ENCODE measurements around the gene NADK2. TPM values are rescaled to one million over a fixed set of nuclear protein-coding genes. Genes with fewer than 3 reads are reported as not detected.

The NADK2 gene
- total and polyA plus RNA-seq, 9 of the 15 experiments (the other 6 are each of a cell fraction or from before 2014, with no cell fraction given) = 10.6 to 41.0 (median 24.0) TPM

DNA sequence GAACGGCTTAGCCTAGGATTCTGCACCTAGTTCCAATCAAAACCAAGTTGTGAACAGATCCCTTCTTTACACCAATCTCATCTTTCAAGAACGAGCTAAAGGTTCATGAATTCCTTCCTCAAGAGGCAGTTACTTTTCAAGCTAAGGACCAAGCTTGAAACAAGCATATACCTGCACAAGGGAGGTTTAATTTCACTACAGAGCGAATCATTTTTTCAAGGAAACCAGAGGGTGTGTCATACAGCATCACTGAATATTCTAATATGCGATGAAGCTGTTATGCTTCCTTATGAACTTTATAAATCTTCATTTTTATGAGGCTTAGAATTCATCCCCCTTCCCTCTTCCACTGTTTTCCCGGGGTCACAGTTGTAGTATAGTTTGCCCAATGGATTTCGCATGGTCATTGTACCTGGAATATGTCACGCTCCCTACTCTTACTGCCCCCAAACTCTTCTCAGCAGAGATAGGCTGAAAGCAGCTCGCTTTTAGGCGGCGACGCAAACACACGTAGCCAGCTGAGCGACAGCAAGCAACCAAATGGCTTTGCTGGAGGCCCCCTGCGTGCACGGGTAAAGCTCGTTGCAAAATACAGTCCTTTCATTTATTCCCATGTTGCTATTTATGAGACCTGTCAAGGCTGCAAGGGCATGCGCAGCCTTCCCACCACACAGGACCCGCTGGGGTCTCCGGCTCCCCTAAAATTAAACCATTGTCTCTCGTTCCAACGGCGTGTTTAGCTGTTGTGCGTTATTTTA is 90.9 kb downstream of the NADK2 start (continued):
- TF ChIP-seq MBD2 (IDR thresholded peaks at IDR 0.05; ENCODE audit: borderline replicate concordance, low read depth) = peak; percentile 51; the same call in 1 of the 2 replicates
- no peak for TF ChIP-seq NFATC3 (IDR thresholded peaks at IDR 0.05)
- peak; percentile 20 for TF ChIP-seq SMARCA4 (IDR thresholded peaks at IDR 0.05)
- TF ChIP-seq, protein P1, sequence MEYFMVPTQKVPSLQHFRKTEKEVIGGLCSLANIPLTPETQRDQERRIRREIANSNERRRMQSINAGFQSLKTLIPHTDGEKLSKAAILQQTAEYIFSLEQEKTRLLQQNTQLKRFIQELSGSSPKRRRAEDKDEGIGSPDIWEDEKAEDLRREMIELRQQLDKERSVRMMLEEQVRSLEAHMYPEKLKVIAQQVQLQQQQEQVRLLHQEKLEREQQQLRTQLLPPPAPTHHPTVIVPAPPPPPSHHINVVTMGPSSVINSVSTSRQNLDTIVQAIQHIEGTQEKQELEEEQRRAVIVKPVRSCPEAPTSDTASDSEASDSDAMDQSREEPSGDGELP (CRISPR knock-in tag; IDR thresholded peaks at IDR 0.05; ENCODE audit: borderline replicate concordance) = peak; percentile 87
- peak; percentile 56 for TF ChIP-seq MEIS2 (IDR thresholded peaks at IDR 0.05; ENCODE audit: partially characterized antibody)
- TF ChIP-seq ZBED1 (IDR thresholded peaks at IDR 0.05) = no peak
- TF ChIP-seq DIDO1 (tag; IDR thresholded peaks at IDR 0.05; ENCODE audit: low read depth) = peak; percentile 72
- TF ChIP-seq PHF20 (IDR thresholded peaks at IDR 0.05; ENCODE audit: partially characterized antibody) = peak; percentile 90
- no peak for TF ChIP-seq ZNF224 (CRISPR knock-in tag; IDR thresholded peaks at IDR 0.05)
- peak; percentile 44; the same call in 1 of the 2 replicates for TF ChIP-seq MXI1 (IDR thresholded peaks at IDR 0.05; ENCODE audit: low read depth, low read length)
- TF ChIP-seq ARHGAP35 (IDR thresholded peaks at IDR 0.05; ENCODE audit: partially characterized antibody) = no peak
- no peak for TF ChIP-seq ZNF384 (IDR thresholded peaks at IDR 0.05; ENCODE audit: low read depth, low read length)
- TF ChIP-seq ZNF668 (CRISPR knock-in tag; IDR thresholded peaks at IDR 0.05) = no peak
- TF ChIP-seq, protein P2, sequence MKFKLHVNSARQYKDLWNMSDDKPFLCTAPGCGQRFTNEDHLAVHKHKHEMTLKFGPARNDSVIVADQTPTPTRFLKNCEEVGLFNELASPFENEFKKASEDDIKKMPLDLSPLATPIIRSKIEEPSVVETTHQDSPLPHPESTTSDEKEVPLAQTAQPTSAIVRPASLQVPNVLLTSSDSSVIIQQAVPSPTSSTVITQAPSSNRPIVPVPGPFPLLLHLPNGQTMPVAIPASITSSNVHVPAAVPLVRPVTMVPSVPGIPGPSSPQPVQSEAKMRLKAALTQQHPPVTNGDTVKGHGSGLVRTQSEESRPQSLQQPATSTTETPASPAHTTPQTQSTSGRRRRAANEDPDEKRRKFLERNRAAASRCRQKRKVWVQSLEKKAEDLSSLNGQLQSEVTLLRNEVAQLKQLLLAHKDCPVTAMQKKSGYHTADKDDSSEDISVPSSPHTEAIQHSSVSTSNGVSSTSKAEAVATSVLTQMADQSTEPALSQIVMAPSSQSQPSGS (CRISPR knock-in tag; IDR thresholded peaks at IDR 0.05) = no peak
- no peak for TF ChIP-seq SMAD3 (CRISPR knock-in tag; conservative IDR thresholded peaks at IDR 0.05)
- no peak for TF ChIP-seq TFAM (CRISPR knock-in tag; conservative IDR thresholded peaks at IDR 0.05)
- TF ChIP-seq, protein P3, sequence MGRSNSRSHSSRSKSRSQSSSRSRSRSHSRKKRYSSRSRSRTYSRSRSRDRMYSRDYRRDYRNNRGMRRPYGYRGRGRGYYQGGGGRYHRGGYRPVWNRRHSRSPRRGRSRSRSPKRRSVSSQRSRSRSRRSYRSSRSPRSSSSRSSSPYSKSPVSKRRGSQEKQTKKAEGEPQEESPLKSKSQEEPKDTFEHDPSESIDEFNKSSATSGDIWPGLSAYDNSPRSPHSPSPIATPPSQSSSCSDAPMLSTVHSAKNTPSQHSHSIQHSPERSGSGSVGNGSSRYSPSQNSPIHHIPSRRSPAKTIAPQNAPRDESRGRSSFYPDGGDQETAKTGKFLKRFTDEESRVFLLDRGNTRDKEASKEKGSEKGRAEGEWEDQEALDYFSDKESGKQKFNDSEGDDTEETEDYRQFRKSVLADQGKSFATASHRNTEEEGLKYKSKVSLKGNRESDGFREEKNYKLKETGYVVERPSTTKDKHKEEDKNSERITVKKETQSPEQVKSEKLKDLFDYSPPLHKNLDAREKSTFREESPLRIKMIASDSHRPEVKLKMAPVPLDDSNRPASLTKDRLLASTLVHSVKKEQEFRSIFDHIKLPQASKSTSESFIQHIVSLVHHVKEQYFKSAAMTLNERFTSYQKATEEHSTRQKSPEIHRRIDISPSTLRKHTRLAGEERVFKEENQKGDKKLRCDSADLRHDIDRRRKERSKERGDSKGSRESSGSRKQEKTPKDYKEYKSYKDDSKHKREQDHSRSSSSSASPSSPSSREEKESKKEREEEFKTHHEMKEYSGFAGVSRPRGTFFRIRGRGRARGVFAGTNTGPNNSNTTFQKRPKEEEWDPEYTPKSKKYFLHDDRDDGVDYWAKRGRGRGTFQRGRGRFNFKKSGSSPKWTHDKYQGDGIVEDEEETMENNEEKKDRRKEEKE (IDR thresholded peaks at IDR 0.05; ENCODE audit: borderline replicate concordance in 1 of 2, control insufficient read depth in 1 of 2, low read depth in 2 of 2, low read length in 1 of 2) = no peak
- no peak; the same call in 1 of the 2 replicates for TF ChIP-seq ARID2 (IDR thresholded peaks at IDR 0.05)
- no peak for TF ChIP-seq HNRNPL (IDR thresholded peaks at IDR 0.05; ENCODE audit: low read depth, low read length)
- no peak for TF ChIP-seq ZNF232 (CRISPR knock-in tag; IDR thresholded peaks at IDR 0.05)
- TF ChIP-seq, protein P4, sequence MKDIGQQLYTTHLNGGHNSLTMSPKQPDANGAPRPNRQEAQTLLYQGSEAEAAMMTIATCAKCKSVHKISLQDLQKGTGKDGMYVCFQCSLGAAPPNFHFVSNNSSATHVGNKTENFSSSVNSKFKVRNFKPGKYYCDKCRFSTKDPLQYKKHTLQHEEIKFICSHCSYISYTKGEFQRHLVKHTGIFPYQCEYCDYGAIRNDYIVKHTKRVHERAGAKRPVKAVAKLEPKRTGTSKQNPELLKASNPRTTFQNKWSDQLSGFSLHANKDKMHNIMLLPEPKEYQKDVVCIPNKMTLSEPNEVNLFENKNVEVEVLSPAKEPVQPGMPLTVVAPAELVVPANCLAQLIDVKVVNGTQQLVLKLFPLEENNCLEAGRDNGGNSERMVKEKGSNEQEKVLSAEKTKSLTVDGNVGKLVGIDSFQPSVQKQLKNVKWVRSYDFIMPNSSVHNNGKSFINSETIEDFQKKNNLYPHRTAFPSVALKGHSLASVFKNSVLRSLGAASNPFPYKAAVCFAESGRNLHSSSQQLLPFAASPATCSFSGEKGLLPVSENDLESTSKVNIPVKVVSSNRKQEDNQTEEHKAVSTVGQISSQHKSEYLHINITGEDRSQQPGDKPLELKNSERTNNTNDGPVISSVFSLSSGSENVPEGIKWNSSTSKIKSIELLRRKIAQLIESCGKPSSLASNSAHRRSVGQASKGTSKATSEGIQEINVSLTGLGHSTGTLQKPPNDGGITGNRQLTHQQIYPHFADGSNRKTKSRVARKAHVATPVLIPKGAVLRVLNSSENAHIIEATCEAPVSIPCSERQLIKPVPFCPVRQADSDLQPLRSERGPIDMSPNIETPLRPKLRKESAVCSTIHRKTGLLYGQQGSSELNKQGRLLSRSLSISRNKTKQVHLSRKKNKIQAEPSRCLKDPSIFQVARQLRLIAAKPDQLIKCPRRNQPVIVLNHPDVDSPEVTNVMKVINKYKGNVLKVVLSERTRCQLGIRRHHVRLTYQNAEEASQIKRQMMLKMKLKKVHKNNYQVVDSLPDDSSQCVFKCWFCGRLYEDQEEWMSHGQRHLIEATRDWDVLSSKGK (CRISPR knock-in tag; IDR thresholded peaks at IDR 0.05) = no peak

Data from K562 (cell line).